Osteocyte (in vitro differentiated cells): ENCODE results near the gene ASCL2. TPM values are rescaled to one million over a fixed set of nuclear protein-coding genes. Genes with fewer than 3 reads are reported as not detected.
A peak's percentile ranks its signal among the peaks of the same experiment; 100 is the strongest.

Source experiments
- DNase-seq: peaks from one replicate; pipeline ENCODE4 v3.0.0; 2021; ENCODE audit warnings: mixed read lengths; ENCODE audit not compliant: unreplicated experiment; ENCODE audit errors: extremely low spot score
- H3K27ac Mint-ChIP-seq: one replicate; pipeline ENCODE4 v1.8.0; 2021; ENCODE audit warnings: mild to moderate bottlenecking, mixed read lengths; ENCODE audit not compliant: unreplicated experiment
- H3K27me3 Mint-ChIP-seq: one replicate; pipeline ENCODE4 v1.8.0; 2021; ENCODE audit warnings: mixed read lengths; ENCODE audit not compliant: unreplicated experiment
- H3K36me3 Mint-ChIP-seq: one replicate; pipeline ENCODE4 v1.8.0; 2021; ENCODE audit warnings: mixed read lengths; ENCODE audit not compliant: unreplicated experiment
- H3K4me1 Mint-ChIP-seq: one replicate; pipeline ENCODE4 v1.8.0; 2021; ENCODE audit warnings: mixed read lengths; ENCODE audit not compliant: unreplicated experiment
- H3K4me3 Mint-ChIP-seq: one replicate; pipeline ENCODE4 v1.8.0; 2021; ENCODE audit warnings: mild to moderate bottlenecking, moderate library complexity, mixed read lengths; ENCODE audit not compliant: unreplicated experiment
- H3K9me3 Mint-ChIP-seq: one replicate; pipeline ENCODE4 v1.8.0; 2021; ENCODE audit warnings: mixed read lengths; ENCODE audit not compliant: unreplicated experiment
- CTCF ChIP-seq: fragments of 200-600 bp; sonication (generic); IDR thresholded peaks from 2 replicates; pipeline ENCODE4 v1.5.0; 2021; ENCODE audit warnings: antibody characterized with exemption, mild to moderate bottlenecking, moderate library complexity
- total RNA-seq: library from RNA; stranded (reverse); gene quantifications from 2 replicates; pipeline ENCODE4 v1.2.1, GENCODE V29; 2021

Gene ASCL2
- total RNA-seq, 1 donor from 2014 or later: not detected

GRCh38 chr11:2223153-2223794, 47.1 kb downstream of the ASCL2 start:
- TF ChIP-seq CTCF: no peak
- Mint-ChIP-seq H3K9me3 (peaks cover 8% of the 10 kb centered on the region), H3K27me3 (peaks cover 64% of the 10 kb centered on the region), H3K4me1 (peaks cover 6% of the 10 kb centered on the region), H3K36me3 (peaks cover 3% of the 10 kb centered on the region), H3K4me3 (no peak overlapping the region), H3K27ac (no peak overlapping the region)
- no peak for DNase-seq

GRCh38 chr11:2222451-2222850, 47.9 kb downstream of the ASCL2 start:
- Mint-ChIP-seq H3K27ac (no peak overlapping the region), H3K27me3 (peaks cover 70% of the 10 kb centered on the region), H3K4me1 (peaks cover 6% of the 10 kb centered on the region), H3K4me3 (no peak overlapping the region), H3K36me3 (peaks cover 3% of the 10 kb centered on the region), H3K9me3 (peaks cover 8% of the 10 kb centered on the region)
- DNase-seq: no peak
- TF ChIP-seq CTCF: no peak

- Mint-ChIP-seq H3K9me3 (peaks cover 8% of the 10 kb centered on the region), H3K27ac (no peak overlapping the region), H3K4me3 (no peak overlapping the region), H3K36me3 (peaks cover 3% of the 10 kb centered on the region), H3K4me1 (peaks cover 6% of the 10 kb centered on the region), H3K27me3 (peaks cover 66% of the 10 kb centered on the region)
- no peak for TF ChIP-seq CTCF
- peak; percentile 44 for DNase-seq
These were observed 48.8 kb downstream of the ASCL2 start for GRCh38 chr11:2221591-2221990.

GRCh38 chr11:2221024-2221423, 49.4 kb downstream of the ASCL2 start:
- peaks cover 8% of the 10 kb centered on the region for H3K9me3 Mint-ChIP-seq
- H3K36me3 Mint-ChIP-seq: peaks cover 3% of the 10 kb centered on the region
- no peak overlapping the region for H3K27ac Mint-ChIP-seq
- peaks cover 63% of the 10 kb centered on the region for H3K27me3 Mint-ChIP-seq
- no peak for DNase-seq
- no peak for TF ChIP-seq CTCF
- H3K4me1 Mint-ChIP-seq: peaks cover 6% of the 10 kb centered on the region
- no peak overlapping the region for H3K4me3 Mint-ChIP-seq

GRCh38 chr11:2220173-2220771, 50.1 kb downstream of the ASCL2 start:
- TF ChIP-seq CTCF: no peak
- Mint-ChIP-seq H3K9me3 (peaks cover 8% of the 10 kb centered on the region), H3K27me3 (peaks cover 58% of the 10 kb centered on the region), H3K4me3 (no peak overlapping the region), H3K4me1 (peaks cover 6% of the 10 kb centered on the region), H3K36me3 (peaks cover 3% of the 10 kb centered on the region), H3K27ac (no peak overlapping the region)
- no peak for DNase-seq
